Spleen (tissue), 7 donors: ENCODE data around the gene TAGLN2.

ENCODE experiments used
- POLR2A ChIP-seq, 3 donors: fragments of 450-650 bp; IDR thresholded peaks; one replicate each; pipeline ENCODE4 v1.5.1; 2017; ENCODE audit warnings: antibody characterized with exemption in 3 of 3, mild to moderate bottlenecking in 1 of 3
- POLR2AphosphoS5 ChIP-seq, 3 donors: sonication (generic); formaldehyde crosslinking; IDR thresholded peaks; one replicate each; pipeline ENCODE4 v1.5.1; 2017; ENCODE audit warnings: antibody characterized with exemption in 3 of 3
- TF ChIP-seq, protein P1 (sequence below), 11 experiments: fragments of 200-600 bp in 7 of 11; fragments of 450-650 bp in 4 of 11; sonication (generic) in 4 of 11; IDR thresholded peaks in 8 of 11; conservative IDR thresholded peaks in 3 of 11; 1 replicate in 7 of 11; 2 replicates in 4 of 11; pipeline versions ENCODE4 v1.4.0 to v1.8.0; 2016 to 2021; ENCODE audit warnings: antibody characterized with exemption in 11 of 11, inconsistent platforms in 4 of 11, mild to moderate bottlenecking in 1 of 11
- donor health status: DM: no; HTN: no; CAD: no; lungs with moderate emphysema.
- donor health status: DM: no; HTN: no; CAD: no.
- donor health status: DM: no; HTN: no; CAD: no.

DNA sequence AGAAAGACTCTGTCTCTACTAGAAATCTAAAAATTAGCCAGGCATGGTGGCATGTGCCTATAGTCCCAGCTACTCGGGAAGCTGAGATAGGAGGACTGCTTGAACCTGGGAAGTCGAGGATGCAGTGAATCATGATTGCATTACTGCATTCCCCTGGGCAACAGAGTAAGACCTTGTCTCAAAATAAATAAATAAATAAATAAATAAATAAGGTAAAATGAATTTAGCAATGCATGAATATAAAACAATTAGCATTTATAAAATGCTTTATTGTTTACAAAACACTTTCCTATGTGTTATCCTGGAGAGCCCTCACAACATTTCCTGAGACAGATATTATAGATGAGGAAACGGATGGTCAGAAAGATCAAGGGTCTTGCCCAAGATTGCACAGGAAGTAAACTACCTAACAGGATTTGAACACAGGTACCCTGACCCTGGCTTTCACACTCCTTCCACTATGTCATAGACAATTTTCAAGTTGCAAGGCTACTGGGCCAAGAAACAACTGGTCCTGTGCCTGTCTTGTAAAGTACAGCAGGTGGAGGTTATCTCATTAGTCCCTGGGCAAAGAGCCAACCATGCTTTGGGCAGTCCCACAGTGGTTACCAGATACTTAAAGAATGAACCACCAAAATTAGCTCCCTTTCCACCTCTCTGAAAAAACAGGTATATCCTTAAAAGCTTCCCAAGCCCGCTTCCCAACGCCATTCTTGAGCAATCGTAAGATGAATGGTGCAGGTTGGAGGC lies 47.4 kb downstream of the TAGLN2 start:
- TF ChIP-seq, protein P1, sequence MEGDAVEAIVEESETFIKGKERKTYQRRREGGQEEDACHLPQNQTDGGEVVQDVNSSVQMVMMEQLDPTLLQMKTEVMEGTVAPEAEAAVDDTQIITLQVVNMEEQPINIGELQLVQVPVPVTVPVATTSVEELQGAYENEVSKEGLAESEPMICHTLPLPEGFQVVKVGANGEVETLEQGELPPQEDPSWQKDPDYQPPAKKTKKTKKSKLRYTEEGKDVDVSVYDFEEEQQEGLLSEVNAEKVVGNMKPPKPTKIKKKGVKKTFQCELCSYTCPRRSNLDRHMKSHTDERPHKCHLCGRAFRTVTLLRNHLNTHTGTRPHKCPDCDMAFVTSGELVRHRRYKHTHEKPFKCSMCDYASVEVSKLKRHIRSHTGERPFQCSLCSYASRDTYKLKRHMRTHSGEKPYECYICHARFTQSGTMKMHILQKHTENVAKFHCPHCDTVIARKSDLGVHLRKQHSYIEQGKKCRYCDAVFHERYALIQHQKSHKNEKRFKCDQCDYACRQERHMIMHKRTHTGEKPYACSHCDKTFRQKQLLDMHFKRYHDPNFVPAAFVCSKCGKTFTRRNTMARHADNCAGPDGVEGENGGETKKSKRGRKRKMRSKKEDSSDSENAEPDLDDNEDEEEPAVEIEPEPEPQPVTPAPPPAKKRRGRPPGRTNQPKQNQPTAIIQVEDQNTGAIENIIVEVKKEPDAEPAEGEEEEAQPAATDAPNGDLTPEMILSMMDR (IDR thresholded peaks at IDR 0.05 in 8 of 11, conservative IDR thresholded peaks at IDR 0.05 in 3 of 11): no peak
- TF ChIP-seq POLR2A (IDR thresholded peaks at IDR 0.05): no peak
- TF ChIP-seq POLR2AphosphoS5 (IDR thresholded peaks at IDR 0.05): no peak
